NCI-H1694 (cell line): ENCODE measurements around the gene PRKACB.
"Not testable (repeated sequence)": the region's sequence is repeated elsewhere in the genome, so short reads cannot be mapped to it uniquely, and the experiment has no call there.

ENCODE experiments used
- DNase-seq: peaks from one replicate; lab custom pipeline; 2025; lab: John Stamatoyannopoulos, UW

The PRKACB gene

DNA sequence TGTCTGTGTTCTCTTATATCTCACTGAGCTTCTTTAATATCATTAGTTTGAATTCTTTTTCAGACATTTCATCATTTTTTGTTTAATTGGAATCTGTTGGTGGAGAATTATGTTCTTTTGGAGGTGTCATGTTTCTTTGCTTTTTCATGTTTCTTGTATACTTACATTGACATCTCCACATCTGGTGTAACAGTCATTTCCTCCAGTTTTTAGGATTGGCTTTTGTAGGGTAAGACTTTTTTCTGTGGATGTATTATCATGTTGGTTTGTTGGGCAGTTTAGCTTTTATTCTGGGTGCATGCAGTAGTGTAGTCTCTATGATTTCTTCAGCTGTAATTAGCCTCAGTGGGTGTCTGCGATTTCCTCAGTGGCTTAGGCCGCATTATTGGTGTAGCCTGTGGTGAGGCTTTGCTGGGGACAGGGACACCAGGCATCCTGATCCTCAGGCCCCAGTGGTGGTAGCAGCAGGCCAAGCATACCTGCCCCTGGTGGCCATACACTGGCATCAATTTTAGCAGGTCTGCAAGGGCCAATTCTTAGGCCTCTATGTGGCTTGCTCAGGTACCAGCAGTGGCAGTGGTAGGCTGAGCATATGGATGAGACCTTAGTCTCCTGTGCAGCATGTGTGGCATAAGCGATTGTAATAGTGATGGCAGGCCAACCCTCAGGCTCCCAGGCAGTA lies 79.8 kb downstream of the PRKACB start:
- no peak for DNase-seq

- no peak for DNase-seq
Measured at GRCh38 chr1:84224905-84225304, 80.8 kb downstream of the PRKACB start.

DNA sequence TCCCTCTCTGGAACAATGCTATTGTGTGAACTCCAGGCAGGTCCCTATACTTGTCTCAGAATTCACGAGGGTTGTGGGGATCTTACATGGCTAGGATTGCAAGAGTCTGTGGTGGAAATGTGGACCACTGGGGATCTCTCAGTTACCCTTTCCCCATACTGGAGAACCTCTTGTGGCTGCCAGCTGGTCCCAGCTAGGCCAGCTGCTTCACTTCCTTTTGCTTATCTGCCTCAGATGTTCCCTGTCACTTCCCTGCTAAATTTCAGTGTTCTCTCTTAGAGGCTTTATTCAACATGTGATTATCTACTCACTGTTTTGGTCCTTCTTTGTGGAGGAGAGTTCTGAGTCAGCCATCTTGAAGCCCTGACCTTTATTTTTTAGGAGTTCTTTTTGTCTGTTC lies 81.6 kb downstream of the PRKACB start:
- no peak for DNase-seq

- not testable (repeated sequence) for DNase-seq
Measured at GRCh38 chr1:84232676-84233075, 88.6 kb downstream of the PRKACB start.

- no peak for DNase-seq
Measured at GRCh38 chr1:84236256-84236655, 92.2 kb downstream of the PRKACB start.

DNA sequence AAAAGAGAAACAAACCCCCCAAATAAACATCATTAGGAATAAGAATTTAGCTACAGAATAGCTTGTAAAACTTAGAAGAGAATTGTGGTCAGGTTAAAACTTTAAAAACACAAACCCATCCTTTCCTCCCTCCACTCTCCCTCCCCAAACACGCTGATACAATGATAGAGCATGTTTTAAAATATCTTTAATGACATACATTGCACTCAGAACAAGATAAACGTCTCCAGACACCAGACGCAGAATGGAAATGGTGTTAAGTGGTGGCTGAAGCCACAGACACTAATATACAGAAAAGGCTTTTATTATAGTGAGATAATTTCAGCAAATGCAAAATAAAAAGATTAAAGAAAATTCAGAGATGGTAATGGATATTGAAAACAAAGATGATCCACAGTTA lies 98.6 kb downstream of the PRKACB start:
- no peak for DNase-seq

- DNase-seq, result no peak
Measured at GRCh38 chr1:84245563-84245962, 101.5 kb downstream of the PRKACB start.

GRCh38 chr1:84246213-84246612 lies 102.1 kb downstream of the PRKACB start:
- no peak for DNase-seq

DNA sequence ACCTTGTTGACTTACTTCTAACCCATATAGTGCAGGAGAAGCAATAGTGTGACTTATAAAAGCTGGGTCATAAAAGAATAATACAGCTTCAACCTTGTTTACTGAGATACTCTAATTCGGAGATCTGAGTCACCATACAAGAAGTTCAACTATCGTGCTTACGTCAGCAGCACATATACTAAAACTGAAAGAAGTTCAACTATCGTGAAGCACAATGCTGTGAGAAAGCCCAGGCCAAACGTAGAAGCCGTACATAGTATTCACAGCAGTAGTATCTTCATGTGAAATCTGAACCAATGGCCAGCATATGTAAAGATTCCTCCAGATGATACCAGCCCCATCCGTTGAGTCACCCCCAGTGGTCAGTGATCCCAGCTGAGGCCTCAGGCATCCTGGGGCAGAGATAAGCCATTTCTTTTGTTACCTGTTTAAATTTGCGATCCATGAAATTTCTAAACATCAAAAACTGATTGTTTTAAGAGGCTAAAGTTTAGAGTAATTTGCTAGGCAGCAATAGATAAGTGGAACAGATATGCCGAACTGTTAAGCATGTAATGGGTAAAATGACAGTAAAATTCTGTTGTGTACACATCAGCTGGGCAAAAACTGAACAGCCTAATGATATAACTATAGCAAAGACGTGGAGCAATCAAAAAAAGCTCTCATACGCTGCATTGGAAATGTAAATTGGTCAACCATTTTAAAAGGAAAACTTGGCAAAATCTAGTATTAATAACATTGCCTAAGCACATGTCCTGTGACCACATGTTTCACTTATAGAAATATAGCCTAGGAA lies 103.6 kb downstream of the PRKACB start:
- no peak for DNase-seq

DNA sequence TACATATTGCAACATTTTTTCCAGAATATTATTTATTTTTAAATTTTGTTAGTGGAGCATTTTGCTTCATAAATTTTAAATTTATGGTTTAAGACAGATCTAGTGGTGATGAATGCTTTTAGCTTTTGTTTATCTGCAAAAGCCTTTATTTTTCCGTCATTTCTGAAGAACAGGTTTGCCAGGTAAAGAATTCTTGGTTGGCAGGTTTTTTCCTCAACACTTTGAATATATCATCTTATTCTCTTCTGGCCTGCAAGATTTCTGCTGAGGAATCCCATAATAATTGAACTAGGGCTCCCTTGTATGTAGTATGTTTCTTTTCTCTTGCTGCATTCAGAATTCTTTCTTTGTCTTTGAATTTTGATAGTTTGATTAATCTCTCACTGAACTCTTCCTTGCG lies 106.6 kb downstream of the PRKACB start:
- no peak for DNase-seq

DNA sequence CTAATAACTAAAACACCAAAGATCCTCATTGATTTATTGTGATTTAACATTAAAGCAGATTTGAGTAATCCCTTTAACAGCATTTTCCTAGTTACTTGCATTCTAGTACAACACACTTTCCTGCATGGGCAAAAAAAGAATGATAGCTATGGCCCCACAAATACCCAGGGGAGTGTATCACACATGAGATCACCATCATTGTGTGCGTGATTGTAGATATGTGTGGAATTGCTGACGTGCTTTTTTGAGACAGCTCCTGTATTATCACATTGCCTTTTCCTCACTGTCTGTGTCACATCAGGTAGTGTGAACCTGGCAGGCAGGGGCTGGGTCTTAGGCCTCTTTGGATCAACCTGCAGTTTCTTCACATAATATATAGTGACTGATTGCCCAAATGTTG lies 109.0 kb downstream of the PRKACB start:
- DNase-seq, result no peak

- no peak for DNase-seq
Measured at GRCh38 chr1:84253891-84254290, 109.8 kb downstream of the PRKACB start.

DNA sequence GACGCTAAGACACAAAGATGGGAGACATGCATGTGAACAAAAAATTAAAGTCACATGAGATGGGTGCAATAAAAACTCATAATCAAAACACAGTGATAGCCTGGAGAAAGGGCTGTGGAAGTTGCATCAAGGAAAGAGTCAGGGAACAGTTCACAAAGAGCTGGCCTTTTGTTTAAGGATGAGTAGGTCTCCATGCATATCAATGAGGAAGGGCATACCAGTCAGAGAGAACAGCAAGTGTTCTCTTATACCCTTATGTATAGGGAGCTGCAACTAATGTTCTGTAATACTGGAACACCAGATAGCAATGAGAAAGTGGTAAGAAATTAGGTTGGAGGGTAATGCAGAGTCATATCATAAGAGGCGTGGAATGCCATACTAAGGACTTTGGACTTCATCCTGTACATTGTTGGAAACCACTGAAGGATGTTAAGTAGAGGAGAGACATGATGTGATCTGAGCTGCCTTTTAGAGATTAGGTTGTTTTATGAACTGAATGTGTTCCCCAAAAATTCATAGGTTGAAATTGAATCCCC lies 110.7 kb downstream of the PRKACB start:
- DNase-seq, result no peak

DNA sequence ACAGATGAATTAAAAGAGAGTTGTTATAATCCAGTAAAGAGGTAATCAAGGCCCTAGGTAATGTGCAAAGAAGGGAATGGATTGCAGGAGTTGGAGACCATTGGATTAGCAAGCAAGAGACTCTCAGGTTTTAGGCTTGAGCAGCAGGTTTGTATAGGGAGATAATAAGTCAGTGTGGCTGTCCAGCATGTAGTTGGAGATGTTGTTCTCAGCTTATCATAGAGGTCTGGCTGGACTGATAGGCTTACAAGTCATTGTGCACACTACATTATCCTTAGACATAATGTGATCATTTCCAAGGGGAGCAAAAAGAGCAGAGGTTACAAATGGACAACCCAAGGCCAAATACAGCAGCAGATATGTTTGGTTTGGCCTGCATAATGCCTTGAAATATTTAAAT lies 111.5 kb downstream of the PRKACB start:
- no peak for DNase-seq

- DNase-seq, result no peak
Measured at GRCh38 chr1:84257617-84258016, 113.5 kb downstream of the PRKACB start.

DNA sequence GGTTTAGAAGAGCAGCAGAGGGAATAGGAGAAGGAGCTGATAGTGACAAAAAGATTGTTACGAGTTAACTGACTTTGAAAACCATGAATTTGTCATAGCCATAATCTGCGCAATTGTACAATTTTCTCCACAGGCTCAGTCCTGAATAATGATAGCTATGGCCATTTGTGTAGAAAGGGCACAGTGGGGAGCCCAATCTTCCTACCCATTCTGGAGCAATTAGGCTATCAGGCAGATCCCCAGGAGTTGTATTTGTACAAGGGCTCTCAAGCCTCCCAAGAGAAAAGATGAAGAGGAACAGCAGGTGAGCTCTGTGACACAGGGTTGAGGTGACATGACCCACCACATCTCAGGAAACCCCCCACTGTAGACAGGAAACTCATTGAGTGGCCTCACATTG lies 115.3 kb downstream of the PRKACB start:
- no peak for DNase-seq

DNA sequence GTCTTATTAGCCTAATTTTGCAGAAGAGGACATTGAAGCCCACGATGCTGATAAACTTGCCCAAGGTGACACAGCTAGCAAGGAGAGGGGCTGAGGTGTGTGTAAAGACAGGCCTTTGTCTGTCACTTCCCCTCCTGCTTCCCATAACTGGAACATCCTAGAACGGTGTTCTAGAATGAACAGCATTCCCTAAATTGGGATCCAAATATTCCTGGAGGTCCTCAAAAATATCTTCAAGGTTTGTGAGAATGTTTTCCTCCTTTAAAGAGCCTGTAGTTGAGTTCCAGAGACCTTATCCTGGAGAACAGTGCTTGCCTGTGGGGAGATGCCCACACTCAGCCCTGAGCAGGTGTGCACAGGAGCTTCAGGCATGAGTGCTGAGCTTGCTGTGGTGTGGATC lies 115.9 kb downstream of the PRKACB start:
- no peak for DNase-seq

DNA sequence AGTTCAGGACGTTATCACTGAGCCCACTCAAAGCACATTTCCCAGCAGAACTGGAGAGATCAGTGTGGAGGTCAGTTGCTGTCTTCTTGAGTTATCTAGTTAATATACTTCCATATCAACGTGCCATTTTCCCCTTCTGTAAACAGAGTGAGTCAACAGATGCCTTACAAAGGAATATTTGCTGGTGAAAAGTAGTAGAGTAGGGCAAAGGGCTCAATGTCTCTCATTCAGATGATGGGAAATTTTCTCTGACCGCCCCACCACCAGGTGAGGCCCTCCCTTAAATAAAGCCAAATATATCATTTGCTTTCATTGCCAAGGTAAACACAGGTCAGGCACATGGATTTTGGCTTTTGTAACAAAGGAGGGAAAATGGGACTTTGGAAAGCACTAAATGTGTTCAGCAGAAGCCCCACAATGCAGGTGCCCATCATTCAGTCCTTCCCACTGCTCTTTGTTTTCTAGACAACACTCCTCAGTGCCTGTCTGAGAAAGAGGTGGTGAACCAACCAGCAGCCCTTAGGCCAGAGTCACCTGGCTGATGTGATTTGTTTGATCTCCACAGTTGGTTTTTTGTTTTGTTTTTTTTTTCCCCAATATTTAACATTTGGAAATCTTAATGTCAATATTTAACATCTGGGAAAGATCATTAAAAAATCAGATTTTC lies 116.9 kb downstream of the PRKACB start:
- DNase-seq, result no peak

- DNase-seq, result no peak
Measured at GRCh38 chr1:84264961-84265360, 120.9 kb downstream of the PRKACB start.

DNA sequence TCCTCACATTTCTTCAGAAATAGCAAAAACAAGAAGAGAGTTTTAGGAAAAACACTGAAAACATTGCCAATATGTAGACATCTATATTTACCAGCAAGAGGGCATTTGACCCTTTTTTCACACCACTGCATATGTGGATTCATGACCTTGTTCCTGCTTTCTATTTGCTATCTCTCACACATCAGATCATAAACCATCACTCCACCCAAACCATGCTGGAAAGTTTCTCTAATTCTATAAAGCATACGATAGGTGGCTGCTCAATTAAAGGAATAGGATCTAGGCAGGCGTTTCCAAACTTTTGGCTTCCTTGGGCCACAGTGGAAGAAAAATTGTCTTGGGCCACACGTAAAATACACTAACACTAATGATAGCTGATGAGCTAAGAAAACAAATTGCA lies 121.8 kb downstream of the PRKACB start:
- DNase-seq, result no peak

DNA sequence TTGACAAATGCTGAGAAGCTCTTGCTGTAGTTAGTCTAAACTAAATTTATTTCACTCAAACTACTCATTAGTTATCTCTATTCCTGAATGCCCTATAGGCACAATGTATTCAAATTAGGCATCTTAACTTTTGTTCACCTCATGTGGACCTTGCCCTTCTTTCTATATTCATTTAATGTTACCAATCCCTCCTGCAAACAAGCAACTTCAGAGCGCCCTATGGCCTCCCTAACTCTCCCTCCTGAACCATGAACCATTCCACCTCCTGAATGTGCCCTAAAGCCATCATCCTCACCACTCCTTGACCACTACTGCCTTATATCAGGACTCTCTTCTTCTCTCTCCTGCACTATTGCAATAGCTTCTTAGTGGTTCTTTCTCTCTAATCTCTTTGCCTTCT lies 122.7 kb downstream of the PRKACB start:
- DNase-seq, result no peak

- DNase-seq, result no peak
Measured at GRCh38 chr1:84267476-84267875, 123.4 kb downstream of the PRKACB start.

DNA sequence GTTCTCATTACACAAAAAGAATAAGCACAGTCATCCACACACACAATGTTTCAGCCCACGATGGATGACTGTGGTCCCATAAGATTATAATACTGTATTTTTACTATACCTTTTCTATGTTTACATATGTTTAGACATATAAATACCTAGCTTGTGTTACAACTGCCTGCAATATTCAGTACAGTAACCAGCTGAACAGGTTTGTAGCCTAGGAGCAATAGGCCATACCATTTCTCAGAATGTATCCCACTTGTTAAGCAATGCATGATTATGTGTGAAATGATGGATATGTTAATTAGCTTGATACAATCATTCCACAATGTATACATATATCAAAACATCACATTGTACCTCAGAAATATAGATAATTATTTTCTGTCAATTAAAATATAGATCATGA lies 124.3 kb downstream of the PRKACB start:
- no peak for DNase-seq
